SKM-1 treated with dmso at 0.1 percent for 144 hours (cell line): ENCODE measurements around the gene NTHL1.

Source experiments
- DNase-seq: peaks from one replicate; lab custom pipeline; 2025; ENCODE audit not compliant: unreplicated experiment; lab: John Stamatoyannopoulos, UW

NTHL1 gene

GRCh38 chr16:2047330-2048115 is at the start of gene NTHL1, which contains the start of gene TSC2:
NTHL1 (minus strand) TSS chr16:2047834; CDS start chr16:2047823, 11 bp downstream.
TSC2 (plus strand) TSS chr16:2047985; CDS start chr16:2048616, 631 bp downstream.
- peak; percentile 95 for DNase-seq

GRCh38 chr16:2096853-2097595 is 49.4 kb upstream of the NTHL1 start:
- DNase-seq, result no peak

- DNase-seq, result no peak
Observed at GRCh38 chr16:2095918-2096582, 48.4 kb upstream of the NTHL1 start.

GRCh38 chr16:2095315-2095853 is 47.8 kb upstream of the NTHL1 start:
- no peak for DNase-seq

DNA sequence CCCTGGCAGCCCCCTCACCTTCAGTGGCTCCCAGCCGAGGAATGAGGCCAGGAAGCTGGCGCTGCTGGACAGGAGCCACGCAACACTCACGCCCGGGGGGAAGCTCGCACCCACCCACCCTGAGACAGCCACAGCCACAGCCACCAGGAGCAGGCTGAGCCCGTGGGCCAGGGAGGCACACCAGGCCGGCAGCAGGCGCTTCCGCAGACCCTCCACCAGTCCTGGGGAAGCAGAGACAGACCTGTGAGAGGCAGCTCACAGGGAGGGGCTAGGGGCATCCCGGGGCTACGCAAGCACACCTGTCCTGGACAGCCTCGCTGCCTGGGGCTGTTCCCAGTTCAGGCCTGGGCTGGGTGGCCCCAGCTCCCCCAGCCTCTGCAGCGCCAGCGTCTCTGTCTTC is 46.2 kb upstream of the NTHL1 start:
- DNase-seq, result no peak

DNA sequence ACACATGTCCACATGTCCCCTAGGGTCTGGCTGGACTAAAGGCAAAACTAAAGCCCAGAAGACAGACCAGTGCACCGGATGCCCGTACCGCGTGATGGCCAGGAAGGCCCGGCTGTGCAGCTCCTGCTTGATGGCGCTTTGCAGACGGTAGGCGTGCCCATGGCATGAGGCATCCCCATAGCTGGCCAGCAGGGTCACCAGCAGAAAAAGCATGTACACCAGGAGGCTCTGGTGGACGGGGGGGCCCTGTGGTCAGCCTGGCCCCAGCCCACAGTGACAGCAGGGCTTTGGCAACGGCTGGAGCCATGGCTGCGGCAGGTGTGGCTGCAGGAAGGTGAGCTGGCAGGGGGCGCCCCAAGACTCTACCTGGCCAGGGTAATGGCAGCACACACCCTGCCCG is 45.2 kb upstream of the NTHL1 start:
- DNase-seq, result no peak

- DNase-seq, result no peak
Observed at GRCh38 chr16:2092256-2092620, 44.6 kb upstream of the NTHL1 start.

DNA sequence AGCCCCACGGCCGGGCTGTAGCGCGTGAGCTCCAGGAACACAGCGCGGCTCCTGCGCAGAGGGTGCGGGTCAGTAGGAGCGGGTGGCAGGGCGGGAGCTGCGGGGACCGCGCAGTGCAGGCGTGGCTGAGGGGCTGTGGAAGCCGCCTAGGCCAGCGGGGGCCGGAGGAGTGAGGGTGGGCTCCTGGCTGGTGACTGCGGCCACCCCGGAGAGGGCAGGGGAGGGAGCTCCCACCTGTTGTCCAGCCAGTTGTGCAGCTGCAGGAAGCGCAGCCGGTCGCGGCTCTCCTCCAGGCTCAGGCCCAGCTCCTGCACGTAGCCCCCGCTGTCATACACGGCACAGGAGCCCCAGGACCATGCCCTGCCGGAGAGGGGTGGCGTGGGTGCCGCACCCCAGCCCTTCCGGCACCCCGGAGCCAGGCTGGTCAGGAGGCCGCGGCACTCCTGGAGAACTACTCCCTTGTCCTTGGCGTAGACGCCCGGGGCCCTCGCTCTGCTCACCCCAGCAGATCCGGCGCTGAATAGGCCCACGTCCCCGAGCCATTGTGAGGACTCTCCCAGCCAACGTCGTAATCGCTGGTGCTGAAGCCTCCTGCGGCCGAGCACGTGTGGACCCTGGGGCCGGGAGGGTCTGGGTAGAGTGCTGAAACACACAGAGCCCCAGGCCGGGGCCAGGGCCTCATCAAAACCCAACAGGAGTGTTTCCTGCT is 44.1 kb upstream of the NTHL1 start:
- no peak for DNase-seq

GRCh38 chr16:2090777-2091546 is 43.3 kb upstream of the NTHL1 start:
- DNase-seq, result no peak

GRCh38 chr16:2090481-2090776 is 42.8 kb upstream of the NTHL1 start:
- no peak for DNase-seq

DNA sequence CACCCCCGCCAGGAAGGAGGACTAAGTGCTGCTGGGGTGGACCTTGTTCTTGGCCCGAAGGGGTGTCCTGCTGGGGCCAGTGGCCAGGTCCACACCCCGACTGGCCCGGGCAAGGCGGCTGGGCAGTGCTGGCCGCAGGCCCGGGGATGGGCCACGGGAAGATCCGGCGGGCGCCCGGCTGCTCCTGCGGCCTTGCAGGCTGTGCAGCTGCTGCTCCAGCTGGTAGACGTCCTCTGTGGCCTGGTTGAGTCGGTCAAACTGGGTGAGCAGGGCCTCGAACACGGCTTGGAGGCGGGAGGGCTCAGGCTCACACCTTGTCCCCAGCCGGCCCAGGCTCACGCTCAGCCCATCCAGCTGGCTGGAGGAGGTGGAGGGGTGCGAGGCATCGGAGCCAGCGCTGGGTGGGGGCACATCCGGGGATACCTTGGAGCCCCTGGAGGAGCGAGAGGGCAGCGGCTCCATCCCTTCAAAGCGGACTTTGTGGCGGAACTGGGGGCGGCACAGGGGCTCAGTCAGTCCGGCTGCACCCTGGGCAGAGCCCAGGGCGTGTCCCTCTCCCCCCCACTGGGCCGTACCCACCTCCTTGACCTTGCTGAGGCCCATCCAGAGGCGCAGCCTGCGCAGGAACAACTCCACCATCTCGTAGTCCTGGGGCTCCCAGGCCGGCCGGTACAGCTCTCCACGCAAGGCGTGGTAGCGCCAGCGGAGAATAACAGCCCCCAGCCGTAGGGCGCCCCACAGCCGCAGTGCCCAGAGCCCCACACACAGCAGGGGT is 42.3 kb upstream of the NTHL1 start:
- DNase-seq, result no peak

- DNase-seq, result no peak
Observed at GRCh38 chr16:2088759-2089358, 41.2 kb upstream of the NTHL1 start.

- no peak for DNase-seq
Observed at GRCh38 chr16:2087748-2088631, 40.4 kb upstream of the NTHL1 start.

GRCh38 chr16:2086812-2087747 is 39.4 kb upstream of the NTHL1 start:
- DNase-seq, result no peak

- DNase-seq, result no peak
Observed at GRCh38 chr16:2086106-2086742, 38.6 kb upstream of the NTHL1 start.

- DNase-seq, result no peak
Observed at GRCh38 chr16:2085669-2086068, 38.0 kb upstream of the NTHL1 start.
